Measurements from ENCODE around the gene ZNF710. TPM values are rescaled to one million over a fixed set of nuclear protein-coding genes. Genes with fewer than 3 reads are reported as not detected.

ZNF710 gene
- total and polyA plus RNA-seq, 2 experiments from 2014 or later: 7.8 to 22.2 TPM

DNA sequence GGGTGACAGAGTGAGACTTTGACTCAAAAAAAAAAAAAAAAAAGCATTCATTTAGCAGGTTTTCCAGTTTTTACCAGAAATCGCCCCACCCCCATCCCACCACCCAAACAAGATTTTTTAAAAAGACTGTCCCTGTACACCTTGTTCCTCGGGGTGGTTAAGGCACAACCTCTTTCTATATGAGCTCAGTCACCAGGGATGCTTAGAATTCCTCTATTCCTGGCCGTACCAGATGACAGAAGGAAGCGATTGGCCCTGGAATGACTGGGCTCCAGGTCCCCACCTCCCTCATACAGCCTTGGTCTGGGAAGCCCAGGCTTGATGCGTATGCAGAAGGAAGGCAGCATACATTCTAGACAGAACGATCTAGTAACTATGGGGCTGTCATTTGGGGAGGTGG lies 75.6 kb downstream of the ZNF710 start:
- DNase-seq (ENCODE audit: low read depth in 1 of 2, low spot score in 1 of 2): no peak
- no peak overlapping the region for H3K4me3 ChIP-seq
- peaks cover 5% of the 10 kb centered on the region for H3K36me3 ChIP-seq
- H3K4me1 ChIP-seq (ENCODE audit: low read depth): no peaks in the 10 kb centered on the region
- H3K27me3 ChIP-seq: no peaks in the 10 kb centered on the region
- TF ChIP-seq, protein P1, sequence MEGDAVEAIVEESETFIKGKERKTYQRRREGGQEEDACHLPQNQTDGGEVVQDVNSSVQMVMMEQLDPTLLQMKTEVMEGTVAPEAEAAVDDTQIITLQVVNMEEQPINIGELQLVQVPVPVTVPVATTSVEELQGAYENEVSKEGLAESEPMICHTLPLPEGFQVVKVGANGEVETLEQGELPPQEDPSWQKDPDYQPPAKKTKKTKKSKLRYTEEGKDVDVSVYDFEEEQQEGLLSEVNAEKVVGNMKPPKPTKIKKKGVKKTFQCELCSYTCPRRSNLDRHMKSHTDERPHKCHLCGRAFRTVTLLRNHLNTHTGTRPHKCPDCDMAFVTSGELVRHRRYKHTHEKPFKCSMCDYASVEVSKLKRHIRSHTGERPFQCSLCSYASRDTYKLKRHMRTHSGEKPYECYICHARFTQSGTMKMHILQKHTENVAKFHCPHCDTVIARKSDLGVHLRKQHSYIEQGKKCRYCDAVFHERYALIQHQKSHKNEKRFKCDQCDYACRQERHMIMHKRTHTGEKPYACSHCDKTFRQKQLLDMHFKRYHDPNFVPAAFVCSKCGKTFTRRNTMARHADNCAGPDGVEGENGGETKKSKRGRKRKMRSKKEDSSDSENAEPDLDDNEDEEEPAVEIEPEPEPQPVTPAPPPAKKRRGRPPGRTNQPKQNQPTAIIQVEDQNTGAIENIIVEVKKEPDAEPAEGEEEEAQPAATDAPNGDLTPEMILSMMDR (IDR thresholded peaks at IDR 0.05; ENCODE audit: low read depth, low read length): no peak
- H3K9me3 ChIP-seq (ENCODE audit: low read depth): no peaks in the 10 kb centered on the region
- H3K27ac ChIP-seq: no peak overlapping the region

DNA sequence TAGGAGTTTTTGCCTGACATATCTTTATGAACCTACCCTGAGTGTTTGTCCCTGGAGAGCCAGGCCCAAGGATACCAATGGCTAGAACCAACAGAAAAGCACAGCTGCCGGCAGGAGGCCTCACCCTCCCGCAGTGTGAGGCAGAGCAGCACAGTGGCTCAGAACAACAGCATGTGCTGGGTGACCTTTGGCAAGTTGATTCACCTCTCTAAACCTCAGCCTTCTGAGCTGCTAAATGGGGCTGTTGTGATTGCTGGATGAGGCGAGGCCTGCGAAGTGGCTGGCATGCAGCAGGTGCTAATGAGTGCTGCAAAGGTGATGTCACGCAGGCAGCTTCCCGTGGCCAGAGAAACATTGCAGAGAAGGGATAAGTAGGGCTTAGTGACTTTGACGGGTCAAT lies 77.8 kb downstream of the ZNF710 start:
- TF ChIP-seq, protein P1 (IDR thresholded peaks at IDR 0.05; ENCODE audit: low read depth, low read length): no peak
- no peaks in the 10 kb centered on the region for H3K27me3 ChIP-seq
- H3K4me3 ChIP-seq: no peak overlapping the region
- DNase-seq (ENCODE audit: low read depth in 1 of 2, low spot score in 1 of 2): no peak
- H3K9me3 ChIP-seq (ENCODE audit: low read depth): no peaks in the 10 kb centered on the region
- H3K36me3 ChIP-seq: peaks cover 13% of the 10 kb centered on the region
- no peaks in the 10 kb centered on the region for H3K4me1 ChIP-seq (ENCODE audit: low read depth)
- no peak overlapping the region for H3K27ac ChIP-seq

DNA sequence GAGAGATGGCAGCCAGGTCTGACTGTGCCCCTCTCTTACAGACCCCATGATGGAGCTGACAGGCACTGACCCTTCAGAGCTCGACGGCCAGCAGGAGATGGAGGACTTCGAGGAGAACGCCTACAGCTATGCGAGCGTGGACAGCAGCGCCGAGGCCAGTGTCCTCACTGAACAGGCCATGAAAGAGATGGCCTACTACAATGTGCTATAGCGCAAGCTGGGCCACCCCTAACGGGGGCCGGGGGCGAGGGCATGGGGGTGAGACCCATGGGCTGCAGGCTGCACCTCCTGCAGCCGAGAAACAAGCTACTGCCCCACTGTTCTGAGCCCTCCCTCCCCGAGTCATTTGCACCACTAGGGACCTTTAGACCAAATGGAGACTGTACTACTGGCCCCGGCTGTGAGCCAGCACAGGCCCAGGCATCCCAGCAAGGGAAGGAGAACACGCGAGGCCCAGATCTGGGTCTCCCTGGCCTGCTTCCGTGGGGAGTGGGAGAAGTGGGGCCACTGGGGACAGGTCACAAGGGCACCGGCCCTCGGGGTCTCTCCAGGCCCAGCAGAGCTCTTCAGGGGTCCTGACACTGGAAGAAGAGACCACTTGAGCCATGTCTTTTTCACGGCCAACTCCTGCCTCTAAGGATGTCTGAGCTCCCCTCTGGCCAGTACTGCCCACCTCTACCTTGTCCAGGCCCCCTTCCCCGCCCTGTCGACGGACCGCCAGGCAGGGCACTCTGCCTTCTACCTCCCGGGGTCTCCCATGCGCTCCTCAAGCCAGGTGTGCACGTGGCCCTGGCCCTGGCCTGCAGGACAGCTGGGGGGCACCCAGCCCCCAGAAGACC lies 78.7 kb downstream of the ZNF710 start:
- DNase-seq (ENCODE audit: low read depth in 1 of 2, low spot score in 1 of 2): no peak
- H3K4me1 ChIP-seq (ENCODE audit: low read depth): no peaks in the 10 kb centered on the region
- no peaks in the 10 kb centered on the region for H3K27me3 ChIP-seq
- no peak overlapping the region for H3K4me3 ChIP-seq
- no peaks in the 10 kb centered on the region for H3K9me3 ChIP-seq (ENCODE audit: low read depth)
- peaks cover 22% of the 10 kb centered on the region for H3K36me3 ChIP-seq
- TF ChIP-seq, protein P1 (IDR thresholded peaks at IDR 0.05; ENCODE audit: low read depth, low read length): no peak
- H3K27ac ChIP-seq: peak overlapping the region; percentile 73

DNA sequence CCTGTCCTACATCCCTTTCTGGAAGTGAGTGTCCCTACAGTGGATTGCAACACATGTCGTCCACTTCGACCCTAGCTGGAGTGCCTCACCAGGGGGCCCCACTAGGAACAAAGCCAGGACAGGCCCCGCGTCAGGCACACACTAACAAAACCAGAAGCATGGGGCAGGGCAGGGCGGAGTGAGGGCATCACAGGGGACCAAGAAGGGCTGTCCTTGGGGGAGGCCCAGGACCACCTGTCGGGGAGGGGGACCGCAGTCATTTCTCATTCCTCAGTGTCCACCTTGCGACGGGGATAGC lies 79.3 kb downstream of the ZNF710 start:
- Histone ChIP-seq H3K36me3 (peaks cover 26% of the 10 kb centered on the region), H3K27me3 (no peaks in the 10 kb centered on the region), H3K4me3 (no peak overlapping the region), H3K27ac (peak overlapping the region; percentile 73), H3K9me3 (ENCODE audit: low read depth) (no peaks in the 10 kb centered on the region), H3K4me1 (ENCODE audit: low read depth) (no peaks in the 10 kb centered on the region)
- TF ChIP-seq, protein P1 (IDR thresholded peaks at IDR 0.05; ENCODE audit: low read depth, low read length): no peak
- DNase-seq (ENCODE audit: low read depth in 1 of 2, low spot score in 1 of 2): no peak

DNA sequence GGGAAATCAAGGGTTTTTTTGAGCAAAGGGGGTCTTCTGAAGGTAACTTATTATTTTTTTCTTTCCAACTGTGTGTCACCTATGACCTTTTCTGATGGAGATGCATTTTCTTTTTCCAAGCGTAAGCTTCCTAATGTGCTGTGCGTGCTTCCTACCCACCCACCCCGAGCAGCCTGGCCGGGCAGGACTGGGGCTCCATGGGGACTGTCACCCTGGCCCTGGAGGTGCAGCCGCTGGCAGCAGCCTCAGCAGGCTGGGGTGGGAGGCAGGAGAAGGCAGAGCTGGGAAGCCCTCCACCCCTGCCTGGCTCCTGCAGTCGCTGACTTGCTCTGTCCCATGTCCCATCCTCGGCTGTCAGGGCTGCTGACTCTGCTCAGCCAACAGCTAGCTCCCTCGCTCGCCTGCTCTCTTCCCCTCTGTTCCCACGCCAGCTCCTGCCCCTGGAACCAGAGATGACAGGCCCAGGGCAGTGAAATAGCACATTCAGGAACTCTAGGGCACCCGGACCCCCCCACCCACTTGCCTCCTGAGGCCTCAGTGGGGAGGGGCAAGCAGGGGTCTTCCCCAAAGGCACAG lies 79.8 kb downstream of the ZNF710 start:
- Histone ChIP-seq H3K36me3 (peaks cover 31% of the 10 kb centered on the region), H3K27me3 (no peaks in the 10 kb centered on the region), H3K9me3 (ENCODE audit: low read depth) (no peaks in the 10 kb centered on the region), H3K4me3 (no peak overlapping the region), H3K27ac (peak overlapping the region; percentile 73), H3K4me1 (ENCODE audit: low read depth) (no peaks in the 10 kb centered on the region)
- no peak for DNase-seq (ENCODE audit: low read depth in 1 of 2, low spot score in 1 of 2)
- TF ChIP-seq, protein P1 (IDR thresholded peaks at IDR 0.05; ENCODE audit: low read depth, low read length): no peak

Data from cardiac muscle cell (in vitro differentiated cells and primary cell).